ENCODE data around the gene MPPED2.

The MPPED2 gene

DNA sequence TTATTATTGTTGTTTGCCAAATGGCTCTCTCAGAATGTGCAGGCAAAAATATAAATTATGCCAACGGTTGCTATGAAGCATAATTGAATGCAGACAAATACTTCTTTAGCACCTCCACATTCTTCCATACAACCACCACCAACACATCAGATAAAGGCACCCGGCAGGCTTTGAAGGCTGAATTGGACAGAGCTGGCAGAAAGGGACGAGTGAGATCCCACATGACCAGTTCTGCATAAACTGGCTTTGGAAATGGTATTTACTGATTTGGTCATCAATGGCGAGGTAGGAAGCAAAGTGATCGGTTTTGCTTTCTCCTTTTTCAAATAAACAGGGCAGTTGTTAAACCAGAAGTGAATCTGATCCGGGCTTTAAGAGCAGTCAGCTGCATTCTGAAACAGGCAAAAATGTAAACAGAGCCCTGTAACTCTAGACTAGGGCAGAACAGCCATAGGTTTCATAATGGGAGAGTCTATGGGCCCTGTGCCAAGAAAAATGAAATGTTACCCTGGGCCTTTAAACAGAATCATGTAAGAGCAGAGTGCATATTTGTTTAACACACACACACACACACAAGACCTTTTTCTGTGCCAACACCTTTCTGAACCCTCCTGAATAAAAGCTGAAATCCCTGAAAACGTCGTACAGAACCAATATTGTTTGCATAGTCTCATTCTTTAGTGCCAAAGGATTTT, 97.7 kb downstream of the MPPED2 start:
- in situ Hi-C loops (cut with HindIII; ENCODE audit: low sequenced_read_pairs) = no loop called here

DNA sequence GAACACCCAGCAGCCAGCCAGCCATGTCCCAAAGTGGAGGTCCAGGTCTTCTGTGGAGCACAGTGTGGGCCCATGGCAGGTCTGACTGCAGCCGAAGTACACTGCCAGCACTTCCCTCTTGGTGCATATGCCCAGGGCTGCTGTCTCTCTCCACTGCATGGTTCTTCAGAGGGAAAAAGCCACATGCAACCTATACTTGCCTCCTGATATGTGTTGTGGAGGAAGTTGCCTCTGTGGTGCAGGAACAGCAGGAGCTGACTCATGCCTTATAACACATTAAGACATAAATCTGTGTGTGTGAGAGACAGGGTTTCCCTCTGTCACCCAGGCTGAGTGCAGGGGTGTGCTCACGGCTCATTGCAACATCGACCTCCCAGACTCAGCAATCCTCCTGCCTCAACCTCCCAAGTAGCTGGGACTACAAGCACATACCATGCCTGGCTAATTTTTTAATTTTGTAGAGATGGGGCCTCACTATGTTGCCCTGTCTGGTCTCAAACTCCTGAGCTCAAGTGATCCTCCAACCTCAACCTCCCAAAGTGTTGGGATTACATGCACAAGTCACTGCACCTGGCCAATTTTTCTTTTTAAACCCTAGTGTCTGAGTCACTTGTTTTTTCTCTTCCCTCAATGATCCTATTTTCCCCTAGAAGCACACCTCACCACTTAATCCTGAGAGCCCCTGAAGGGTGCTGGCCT, 98.8 kb downstream of the MPPED2 start:
- in situ Hi-C loops (cut with HindIII; ENCODE audit: low sequenced_read_pairs) = no loop called here

DNA sequence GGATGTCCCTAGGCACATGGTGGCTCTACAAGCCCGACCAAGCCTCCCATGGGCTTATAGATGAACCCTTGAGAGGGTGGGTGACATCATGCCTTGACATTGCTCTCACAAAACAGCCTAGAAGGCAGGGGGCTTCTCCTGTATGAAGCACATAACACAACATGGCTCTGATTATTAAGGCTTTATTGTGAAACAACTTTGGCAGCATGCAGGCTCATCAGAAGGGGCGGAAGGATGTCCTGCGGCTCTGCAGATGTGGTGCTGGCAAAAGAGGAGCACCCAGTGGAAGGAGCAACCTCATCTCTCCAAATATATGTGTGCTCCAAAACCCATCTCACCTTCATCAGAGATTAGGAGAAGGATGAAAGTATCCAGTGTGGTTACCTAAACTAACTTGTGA, 100.4 kb downstream of the MPPED2 start:
- in situ Hi-C loops (cut with HindIII; ENCODE audit: low sequenced_read_pairs) = no loop called here

DNA sequence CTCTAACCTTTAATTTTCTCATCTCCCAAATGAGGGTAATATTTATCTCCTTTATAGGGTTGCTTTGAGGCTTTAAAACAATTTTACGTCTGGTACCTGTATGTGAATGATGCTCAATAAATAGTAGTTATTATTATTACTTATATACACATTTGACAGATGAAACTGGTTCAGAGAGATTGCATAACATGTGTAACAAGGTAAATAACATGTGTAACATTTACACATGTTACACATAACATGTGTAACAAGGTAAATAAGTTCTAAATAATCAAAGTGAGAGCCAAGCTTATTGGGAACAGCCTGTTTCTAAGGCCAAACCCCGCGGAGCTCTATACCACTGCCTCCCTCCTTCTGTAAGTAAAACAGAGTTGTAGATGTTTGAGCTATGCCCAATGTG, 100.9 kb downstream of the MPPED2 start:
- in situ Hi-C loops (cut with HindIII; ENCODE audit: low sequenced_read_pairs) = no loop called here

DNA sequence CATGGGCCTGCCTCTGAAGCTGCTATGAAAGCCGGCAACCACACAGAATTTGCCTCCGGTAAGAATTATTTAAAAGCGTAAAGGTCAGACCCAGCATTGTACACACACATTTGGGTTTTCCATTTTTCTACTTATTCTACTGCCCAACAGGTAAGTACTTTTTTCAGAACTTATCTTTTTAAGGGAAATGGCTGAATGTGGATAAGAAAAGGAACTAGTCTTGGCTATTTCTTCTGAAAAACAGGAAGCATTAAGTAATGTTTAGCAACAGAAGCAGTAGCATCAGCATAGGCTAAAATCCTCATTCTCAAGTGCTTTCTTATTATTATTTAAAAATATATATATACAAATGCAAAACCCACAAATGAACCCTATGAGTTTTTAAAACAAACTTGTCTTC, 103.1 kb downstream of the MPPED2 start:
- in situ Hi-C loops (cut with HindIII; ENCODE audit: low sequenced_read_pairs) = no loop called here

DNA sequence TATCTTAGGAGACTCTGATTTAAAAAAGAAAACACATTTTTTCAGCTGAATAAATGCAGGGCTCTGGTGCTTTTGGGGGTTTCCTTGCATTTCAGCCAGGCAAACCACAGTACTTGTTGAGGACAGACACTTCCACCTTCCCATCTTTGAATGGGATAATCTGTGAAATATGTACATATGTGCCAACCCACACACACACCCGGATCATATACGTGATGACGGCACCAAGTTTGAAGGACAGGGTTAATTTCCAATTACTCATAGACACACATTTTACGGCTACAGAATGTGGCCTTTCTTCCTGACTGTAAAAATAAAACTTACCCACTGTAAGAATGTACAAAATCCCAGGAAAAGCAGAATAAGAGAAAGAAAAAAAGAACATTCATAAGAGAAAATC, 104.4 kb downstream of the MPPED2 start:
- in situ Hi-C loops (cut with HindIII; ENCODE audit: low sequenced_read_pairs) = no loop called here

DNA sequence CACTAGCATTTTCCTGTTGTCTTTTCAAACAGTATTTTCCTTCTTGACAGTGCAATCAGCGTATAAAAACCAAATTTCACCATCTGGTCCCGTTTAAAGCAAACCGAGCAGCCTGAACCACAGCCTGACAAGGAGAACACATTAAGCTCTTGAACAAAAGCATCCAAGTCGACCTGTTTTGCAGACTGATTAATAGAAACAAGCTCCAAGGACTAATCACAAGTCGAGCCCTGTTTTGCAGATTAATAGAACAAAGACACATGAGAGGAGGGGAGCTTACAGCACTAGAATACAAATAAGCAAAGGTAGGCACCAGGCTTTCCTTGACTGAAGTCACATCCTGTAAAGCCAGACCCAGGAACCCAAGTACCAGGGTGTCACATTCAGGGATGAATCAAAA, 104.8 kb downstream of the MPPED2 start:
- in situ Hi-C loops (cut with HindIII; ENCODE audit: low sequenced_read_pairs) = no loop called here

DNA sequence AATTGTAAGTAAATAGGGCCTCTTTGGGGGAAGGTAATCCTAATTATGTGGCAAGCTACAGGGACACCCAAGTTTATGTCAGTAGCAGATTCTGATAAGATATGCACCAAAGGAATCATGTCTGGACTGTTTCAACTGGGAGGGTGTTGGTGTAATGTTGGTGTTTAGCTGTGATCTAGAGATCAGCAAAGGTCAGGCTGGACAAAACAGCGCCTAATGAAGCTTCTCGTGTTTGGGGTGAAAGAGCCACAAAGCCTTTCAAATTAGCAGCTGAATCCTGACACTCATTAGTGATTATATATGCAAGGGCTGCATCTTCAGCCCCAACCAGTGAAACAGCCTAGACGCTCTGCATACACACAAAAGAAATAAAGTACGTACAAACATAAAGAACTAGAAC, 106.3 kb downstream of the MPPED2 start:
- in situ Hi-C loops (cut with HindIII; ENCODE audit: low sequenced_read_pairs) = no loop called here

DNA sequence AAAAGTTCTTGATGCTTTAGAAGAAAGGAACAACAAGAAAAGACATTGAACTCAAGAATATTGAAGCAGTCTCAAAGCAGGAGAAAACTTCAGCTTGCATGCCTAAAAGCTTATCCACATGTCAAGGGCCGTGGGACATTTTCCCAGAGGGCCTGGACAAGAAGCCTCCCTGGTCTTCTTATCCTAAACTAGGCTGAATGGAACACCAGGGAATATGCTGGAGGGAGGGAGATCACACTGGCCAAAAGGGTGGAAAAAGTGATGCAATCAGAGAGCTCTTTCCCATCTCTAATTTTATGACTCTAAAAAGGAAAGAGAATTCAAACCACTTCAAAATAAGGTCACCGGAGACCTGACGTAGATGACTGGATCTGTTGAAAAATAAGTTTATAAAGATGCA, 107.2 kb downstream of the MPPED2 start:
- in situ Hi-C loops (cut with HindIII; ENCODE audit: low sequenced_read_pairs) = no loop called here

DNA sequence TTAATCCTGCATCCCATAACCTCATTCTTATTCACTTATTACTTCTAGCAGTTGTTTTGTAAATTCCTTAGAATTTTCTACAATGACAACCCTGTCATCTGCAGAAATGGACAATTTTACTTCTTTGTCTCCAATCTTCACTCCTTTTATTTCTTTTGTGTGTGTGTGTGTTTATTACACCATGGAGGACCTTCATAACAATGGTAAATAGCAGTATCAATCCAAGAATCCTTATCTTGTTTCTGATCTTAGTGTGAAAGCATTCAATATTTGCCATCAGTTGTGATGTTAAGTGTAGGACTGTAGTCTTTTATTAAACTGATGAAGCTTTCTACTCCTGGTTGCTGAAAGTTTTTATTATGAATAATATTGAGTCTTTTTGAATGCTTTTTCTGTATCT, 109.1 kb downstream of the MPPED2 start:
- in situ Hi-C loops (cut with HindIII; ENCODE audit: low sequenced_read_pairs) = no loop called here

DNA sequence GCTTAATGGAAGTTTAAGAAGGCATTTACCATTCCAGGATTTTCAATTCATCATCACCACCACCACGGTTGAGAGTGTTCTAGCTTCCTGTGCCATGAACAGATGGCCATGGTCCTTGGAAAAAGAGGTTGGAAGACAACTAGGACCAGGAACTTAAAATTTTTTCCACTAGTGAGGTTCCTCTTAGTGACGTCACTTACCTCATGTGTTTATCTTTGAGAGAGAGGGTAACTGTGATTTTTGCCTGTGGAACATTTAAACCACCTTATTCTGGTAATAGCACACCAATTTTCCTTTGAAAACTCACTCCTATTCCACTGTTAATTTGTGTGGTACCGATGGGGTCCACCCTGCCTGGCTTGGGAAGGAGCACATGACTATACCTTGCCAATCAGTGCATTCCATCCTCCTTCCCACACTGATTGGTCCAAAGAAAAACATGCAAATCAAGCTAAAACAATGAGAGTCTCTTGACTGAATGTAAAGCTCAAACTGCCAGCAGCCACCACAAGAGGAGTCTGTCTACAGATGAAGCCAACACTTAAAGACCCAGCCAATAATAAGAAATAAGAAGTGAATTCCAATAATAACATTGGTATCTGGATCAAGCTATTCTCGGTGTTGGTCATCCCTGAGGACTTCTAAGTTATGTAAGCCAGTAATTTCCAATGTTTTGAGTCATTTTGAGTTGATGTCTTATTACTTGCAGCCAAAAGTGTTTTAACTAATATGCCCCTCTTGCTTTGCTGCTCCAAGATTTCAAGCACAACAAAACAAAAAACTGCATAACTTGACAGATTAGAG, 111.8 kb downstream of the MPPED2 start:
- in situ Hi-C loops (cut with HindIII; ENCODE audit: low sequenced_read_pairs) = no loop called here

DNA sequence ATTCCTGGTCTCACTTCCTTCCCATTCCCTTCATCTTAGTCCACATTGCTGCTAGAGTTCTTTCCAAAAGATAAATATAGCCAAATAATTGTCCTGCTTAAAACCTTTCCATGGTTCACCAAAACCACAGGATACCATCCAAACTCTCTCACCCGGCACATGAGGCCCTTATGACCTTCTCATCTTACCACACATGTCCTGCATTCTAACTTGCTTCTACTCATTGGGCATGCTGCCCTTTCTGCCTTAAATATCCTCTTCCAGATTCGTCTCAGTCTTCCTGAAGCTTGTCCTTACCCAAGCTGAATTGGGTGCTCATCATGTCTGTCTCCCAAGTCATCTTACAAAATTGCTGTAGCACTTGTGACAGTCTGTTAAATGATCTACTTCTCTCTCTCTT, 114.9 kb downstream of the MPPED2 start:
- in situ Hi-C loops (cut with HindIII; ENCODE audit: low sequenced_read_pairs) = no loop called here

DNA sequence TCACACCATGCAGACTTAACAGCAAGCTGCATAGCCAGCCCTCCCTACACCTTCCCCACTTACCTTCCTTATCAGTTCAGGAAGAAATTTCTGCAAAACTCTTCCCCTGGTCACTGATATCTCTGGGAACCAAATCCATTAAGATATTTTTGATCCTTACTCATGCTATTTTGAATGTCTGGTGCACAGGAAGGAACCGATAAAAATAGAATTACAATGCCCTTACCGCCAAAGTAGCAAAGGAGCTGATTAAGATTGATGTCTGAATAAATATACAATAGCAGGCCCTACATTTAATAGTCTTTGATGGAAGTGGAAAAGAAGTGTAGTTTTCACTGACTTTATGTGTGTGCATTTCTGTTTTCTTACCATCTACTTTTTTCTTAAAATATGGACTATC, 117.3 kb downstream of the MPPED2 start:
- in situ Hi-C loops (cut with HindIII; ENCODE audit: low sequenced_read_pairs) = no loop called here

DNA sequence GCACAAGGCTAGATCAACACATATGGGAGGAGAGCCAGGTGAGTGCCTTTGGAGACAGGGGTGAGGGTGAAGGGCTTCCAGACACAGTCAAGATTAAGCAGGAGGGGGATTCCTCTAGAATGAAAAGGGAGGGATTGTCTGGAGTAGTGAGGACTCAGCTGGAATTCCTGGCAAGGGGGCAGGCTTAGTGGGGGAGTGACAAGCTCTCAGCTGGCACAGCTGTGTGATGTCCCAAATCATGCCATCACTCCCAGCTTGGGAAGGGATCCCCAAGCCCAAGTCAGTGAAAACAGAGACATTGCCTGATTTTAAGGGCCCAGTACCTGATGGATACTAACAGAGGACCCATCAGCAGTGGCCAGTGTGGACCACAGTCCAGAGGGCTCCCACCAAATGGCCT, 119.0 kb downstream of the MPPED2 start:
- in situ Hi-C loops (cut with HindIII; ENCODE audit: low sequenced_read_pairs) = no loop called here

DNA sequence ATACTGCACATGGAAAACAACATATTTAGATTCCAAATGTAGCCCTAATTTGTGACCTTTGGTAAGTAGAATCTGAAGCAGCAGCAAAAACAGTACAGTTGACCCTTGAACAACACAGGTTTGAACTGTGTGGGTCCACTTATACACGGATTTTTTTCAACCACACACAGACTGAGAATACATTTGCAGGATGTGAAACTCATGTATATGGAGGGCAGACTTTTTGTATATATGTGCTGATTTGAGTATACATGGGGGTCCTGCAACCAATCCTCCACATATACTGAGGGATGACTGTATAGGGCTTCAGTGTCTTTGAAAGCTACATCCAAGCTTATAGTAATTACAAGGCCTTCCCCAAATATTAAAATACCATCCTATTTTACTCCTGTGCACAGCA, 120.5 kb downstream of the MPPED2 start:
- in situ Hi-C loops (cut with HindIII; ENCODE audit: low sequenced_read_pairs) = no loop called here

DNA sequence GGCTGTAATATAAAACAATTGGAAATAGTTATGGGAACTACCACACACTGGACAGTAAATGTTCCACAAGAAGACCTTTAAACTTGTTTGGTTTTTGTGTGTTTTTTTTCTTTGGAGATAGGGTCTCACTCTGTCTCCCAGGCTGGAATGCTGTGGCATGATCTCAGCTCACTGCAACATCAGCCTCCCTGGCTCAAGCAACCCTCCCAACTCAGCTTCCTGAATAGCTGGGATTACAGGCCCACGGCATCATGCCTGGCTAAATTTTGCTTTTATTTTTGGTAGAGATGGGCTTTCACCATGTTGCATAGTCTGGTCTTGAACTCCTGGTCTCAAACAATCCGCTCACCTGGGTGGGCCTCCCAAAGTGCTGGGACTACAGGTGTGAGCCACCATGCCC, 121.0 kb downstream of the MPPED2 start:
- in situ Hi-C loops (cut with HindIII; ENCODE audit: low sequenced_read_pairs) = no loop called here

DNA sequence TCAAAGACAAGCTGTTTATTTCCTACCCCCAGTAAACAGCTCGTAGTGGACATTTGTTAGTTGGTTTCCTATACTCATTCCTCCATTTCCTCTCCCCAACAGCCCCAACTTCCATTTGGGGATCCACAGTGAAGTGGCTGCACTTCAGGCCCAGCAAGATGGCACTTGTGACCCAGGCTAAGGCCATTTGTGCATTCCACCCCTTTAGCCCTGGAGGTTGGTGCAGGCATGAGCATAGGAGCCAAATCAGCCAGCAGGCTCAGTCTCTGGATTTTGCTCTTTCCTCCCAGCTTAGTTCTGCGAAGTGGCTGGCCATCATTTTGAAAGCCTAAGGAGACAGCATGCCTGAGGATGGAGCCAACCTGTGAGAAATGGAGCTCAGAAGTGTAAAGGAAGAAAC, 122.9 kb downstream of the MPPED2 start:
- in situ Hi-C loops (cut with HindIII; ENCODE audit: low sequenced_read_pairs) = no loop called here

DNA sequence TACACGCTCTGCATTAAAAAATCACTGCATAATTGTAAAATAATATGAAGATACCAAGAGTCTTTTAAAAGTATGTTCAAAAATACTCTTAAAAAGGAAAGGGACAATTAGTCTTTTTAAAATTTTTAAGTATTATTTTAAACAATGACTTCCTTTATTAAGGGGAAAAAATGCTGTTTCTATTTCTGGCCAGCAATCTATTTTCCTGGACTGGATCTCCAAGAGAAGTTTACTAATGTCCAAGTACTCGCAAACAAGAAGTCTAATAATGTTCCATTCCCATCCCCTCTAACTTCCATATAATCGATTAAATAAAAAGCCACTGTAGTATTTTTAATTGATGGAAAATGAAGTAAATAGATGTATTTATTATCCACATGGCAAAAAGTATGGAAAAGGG, 123.7 kb downstream of the MPPED2 start:
- in situ Hi-C loops (cut with HindIII; ENCODE audit: low sequenced_read_pairs) = no loop called here

DNA sequence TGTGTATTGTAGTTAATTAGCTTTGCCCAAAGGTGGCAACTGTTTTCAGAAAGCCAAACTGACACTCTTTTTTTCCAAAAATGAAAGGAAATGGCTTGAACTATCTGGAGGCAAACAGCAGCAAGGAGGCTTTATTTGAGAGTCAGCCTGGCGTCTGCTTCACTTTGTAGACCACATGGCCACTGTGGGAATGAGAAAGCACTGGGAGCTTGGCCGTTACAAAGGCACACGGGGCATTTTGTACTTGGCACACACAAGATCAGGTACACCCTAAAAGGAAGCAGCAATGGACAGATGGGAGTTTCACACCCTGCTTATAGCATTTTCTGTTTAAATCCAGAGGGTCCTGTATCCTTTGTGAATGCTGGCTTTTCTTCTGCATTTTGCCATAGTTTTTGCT, 126.3 kb downstream of the MPPED2 start:
- in situ Hi-C loops (cut with HindIII; ENCODE audit: low sequenced_read_pairs) = no loop called here

DNA sequence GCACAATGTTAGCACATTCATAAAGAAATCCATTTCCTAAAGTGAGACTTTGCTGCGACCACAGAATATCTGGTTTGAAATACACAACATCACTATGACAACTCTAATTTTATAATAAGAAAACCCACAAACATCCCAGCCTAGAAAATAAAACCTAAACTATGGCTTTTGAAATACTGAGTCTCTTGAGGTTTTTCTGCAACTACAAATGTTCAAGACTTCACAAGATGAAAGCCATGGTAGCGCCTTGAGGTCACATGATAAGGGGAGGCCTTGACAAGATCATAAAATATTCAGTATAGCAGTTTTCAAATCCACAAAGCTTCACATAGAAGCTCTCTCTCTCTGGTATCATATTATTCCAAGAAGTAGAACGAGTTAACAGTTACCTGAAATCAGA, 126.8 kb downstream of the MPPED2 start:
- in situ Hi-C loops (cut with HindIII; ENCODE audit: low sequenced_read_pairs) = no loop called here

DNA sequence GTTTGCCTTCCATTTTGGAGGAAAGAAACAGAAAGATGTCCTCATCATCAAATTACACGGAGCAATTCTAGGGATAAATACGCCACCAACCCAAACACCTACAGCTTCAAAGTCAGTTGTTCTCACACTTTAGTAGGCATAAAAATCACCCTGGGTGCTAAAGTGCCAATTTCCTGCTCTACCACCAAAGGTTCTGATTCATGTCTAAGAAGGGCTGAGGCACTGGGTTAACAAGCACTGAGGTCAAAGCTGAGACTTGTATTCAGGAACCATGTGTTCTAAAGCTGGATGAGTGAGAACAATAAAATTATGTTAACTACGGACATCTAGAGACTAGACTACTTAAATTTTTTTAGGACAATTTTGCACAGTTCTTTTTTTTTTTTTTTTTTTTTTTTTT, 127.6 kb downstream of the MPPED2 start:
- in situ Hi-C loops (cut with HindIII; ENCODE audit: low sequenced_read_pairs) = no loop called here

DNA sequence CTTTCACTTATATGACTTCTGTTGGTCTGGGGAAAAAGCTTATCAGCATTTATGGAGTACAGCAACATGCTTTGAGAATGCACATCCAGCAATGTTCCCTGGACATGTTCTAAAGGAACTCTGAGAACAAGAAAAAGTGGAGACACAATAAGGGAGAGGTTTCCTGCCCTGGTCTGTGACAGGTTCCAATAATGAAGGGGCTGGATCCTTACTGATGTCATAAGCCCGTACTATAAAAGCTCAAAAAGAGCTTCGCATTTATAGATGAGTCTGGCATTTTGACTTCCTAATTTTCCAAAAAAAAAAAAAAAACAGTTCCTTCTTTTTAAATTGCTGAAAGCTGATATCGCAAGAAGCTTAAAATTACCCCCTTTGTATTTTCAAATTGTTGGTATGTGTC, 129.1 kb downstream of the MPPED2 start:
- in situ Hi-C loops (cut with HindIII; ENCODE audit: low sequenced_read_pairs) = no loop called here
